Measurements from ENCODE around the gene CDC25C.

Gene CDC25C

GRCh38 chr5:138303372-138303771 lies 28.2 kb downstream of the CDC25C start:
- H3K9me3 ChIP-seq, result no peaks in the 10 kb centered on the region
- no peak for TF ChIP-seq CTCF (IDR thresholded peaks at IDR 0.05; ENCODE audit: low read depth, low read length)
- H3K4me1 ChIP-seq, result no peaks in the 10 kb centered on the region
- DNase-seq, result no peak
- no peaks in the 10 kb centered on the region for H3K27me3 ChIP-seq
- H3K36me3 ChIP-seq, result no peaks in the 10 kb centered on the region
- no peak overlapping the region for H3K4me3 ChIP-seq (ENCODE audit: low read depth, low read length)

GRCh38 chr5:138289296-138289695 lies 42.3 kb downstream of the CDC25C start:
- Histone ChIP-seq H3K4me3 (ENCODE audit: low read depth, low read length) (no peak overlapping the region), H3K9me3 (no peaks in the 10 kb centered on the region), H3K27me3 (no peaks in the 10 kb centered on the region), H3K36me3 (no peaks in the 10 kb centered on the region), H3K4me1 (no peaks in the 10 kb centered on the region)
- TF ChIP-seq CTCF (IDR thresholded peaks at IDR 0.05; ENCODE audit: low read depth, low read length), result no peak
- DNase-seq, result no peak

- H3K4me1 ChIP-seq, result no peaks in the 10 kb centered on the region
- no peak for TF ChIP-seq CTCF (IDR thresholded peaks at IDR 0.05; ENCODE audit: low read depth, low read length)
- no peaks in the 10 kb centered on the region for H3K9me3 ChIP-seq
- no peak for DNase-seq
- H3K36me3 ChIP-seq, result no peaks in the 10 kb centered on the region
- H3K27me3 ChIP-seq, result no peaks in the 10 kb centered on the region
- no peak overlapping the region for H3K4me3 ChIP-seq (ENCODE audit: low read depth, low read length)
Measured at GRCh38 chr5:138287246-138287645, 44.4 kb downstream of the CDC25C start.

- TF ChIP-seq CTCF (IDR thresholded peaks at IDR 0.05; ENCODE audit: low read depth, low read length), result peak; percentile 85
- DNase-seq, result peak; percentile 65
- Histone ChIP-seq H3K4me1 (no peaks in the 10 kb centered on the region), H3K9me3 (no peaks in the 10 kb centered on the region), H3K4me3 (ENCODE audit: low read depth, low read length) (no peak overlapping the region), H3K27me3 (no peaks in the 10 kb centered on the region), H3K36me3 (no peaks in the 10 kb centered on the region)
Measured at GRCh38 chr5:138282920-138283742, 48.5 kb downstream of the CDC25C start.

- TF ChIP-seq CTCF (IDR thresholded peaks at IDR 0.05; ENCODE audit: low read depth, low read length), result no peak
- Histone ChIP-seq H3K4me3 (ENCODE audit: low read depth, low read length) (no peak overlapping the region), H3K9me3 (no peaks in the 10 kb centered on the region), H3K36me3 (no peaks in the 10 kb centered on the region), H3K27me3 (no peaks in the 10 kb centered on the region), H3K4me1 (no peaks in the 10 kb centered on the region)
- DNase-seq, result no peak
Measured at GRCh38 chr5:138280915-138281314, 50.7 kb downstream of the CDC25C start.

- Histone ChIP-seq H3K9me3 (no peaks in the 10 kb centered on the region), H3K4me3 (ENCODE audit: low read depth, low read length) (no peak overlapping the region), H3K27me3 (peaks cover 22% of the 10 kb centered on the region), H3K36me3 (no peaks in the 10 kb centered on the region), H3K4me1 (no peaks in the 10 kb centered on the region)
- peak; percentile 23; the same call in 1 of the 2 replicates for TF ChIP-seq CTCF (IDR thresholded peaks at IDR 0.05; ENCODE audit: low read depth, low read length)
- DNase-seq, result no peak
Measured at GRCh38 chr5:138276402-138277054, 55.1 kb downstream of the CDC25C start.

Data from BE2C (cell line).